Esophagus muscularis mucosa (tissue), 3 donors: ENCODE results near the gene CISH.

ENCODE experiments used
- POLR2AphosphoS5 ChIP-seq, 2 donors: sonication (generic); formaldehyde crosslinking; IDR thresholded peaks; one replicate each; pipeline ENCODE4 v1.6.1; 2017; ENCODE audit warnings: antibody characterized with exemption in 2 of 2
- TF ChIP-seq, protein P1 (sequence below), 3 experiments: fragments of 200-600 bp in 2 of 3; fragments of 450-650 bp in 1 of 3; sonication (generic) in 2 of 3; IDR thresholded peaks; one replicate each; pipeline ENCODE4 v1.5.1; 2017 to 2019; ENCODE audit warnings: antibody characterized with exemption in 3 of 3, mild to moderate bottlenecking in 2 of 3, moderate library complexity in 1 of 3

DNA sequence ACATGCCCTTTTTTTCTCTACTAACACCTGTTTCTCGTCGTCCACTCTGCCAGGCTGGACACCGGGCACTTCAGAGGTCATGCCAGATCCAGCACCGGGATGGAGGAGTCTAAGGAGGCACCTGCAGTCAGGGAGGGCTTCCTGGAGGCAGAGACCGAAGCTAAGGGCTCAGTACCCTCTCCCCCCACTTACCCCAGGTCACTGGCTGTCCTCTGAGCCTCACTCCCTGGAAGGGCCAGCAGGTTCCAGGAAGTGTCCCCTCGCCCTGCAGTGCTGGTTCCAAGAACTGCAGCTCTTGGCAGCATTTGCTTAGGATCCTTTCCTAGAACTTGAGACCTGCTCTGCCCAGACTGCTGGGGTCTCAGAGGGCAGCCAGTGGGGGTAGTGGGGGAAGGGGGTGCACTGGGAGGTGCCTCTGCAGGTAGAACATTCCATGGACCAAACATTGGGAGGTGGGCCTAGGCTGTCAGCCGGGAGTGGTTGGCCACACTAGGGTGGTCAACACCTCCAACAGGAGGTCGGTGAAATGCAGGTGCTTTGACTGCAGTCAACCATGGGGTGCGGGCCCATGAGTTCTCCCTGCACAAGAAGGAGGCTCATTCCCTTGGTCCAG lies 11.3 kb downstream of the CISH start:
- no peak for TF ChIP-seq POLR2AphosphoS5 (IDR thresholded peaks at IDR 0.05)
- TF ChIP-seq, protein P1, sequence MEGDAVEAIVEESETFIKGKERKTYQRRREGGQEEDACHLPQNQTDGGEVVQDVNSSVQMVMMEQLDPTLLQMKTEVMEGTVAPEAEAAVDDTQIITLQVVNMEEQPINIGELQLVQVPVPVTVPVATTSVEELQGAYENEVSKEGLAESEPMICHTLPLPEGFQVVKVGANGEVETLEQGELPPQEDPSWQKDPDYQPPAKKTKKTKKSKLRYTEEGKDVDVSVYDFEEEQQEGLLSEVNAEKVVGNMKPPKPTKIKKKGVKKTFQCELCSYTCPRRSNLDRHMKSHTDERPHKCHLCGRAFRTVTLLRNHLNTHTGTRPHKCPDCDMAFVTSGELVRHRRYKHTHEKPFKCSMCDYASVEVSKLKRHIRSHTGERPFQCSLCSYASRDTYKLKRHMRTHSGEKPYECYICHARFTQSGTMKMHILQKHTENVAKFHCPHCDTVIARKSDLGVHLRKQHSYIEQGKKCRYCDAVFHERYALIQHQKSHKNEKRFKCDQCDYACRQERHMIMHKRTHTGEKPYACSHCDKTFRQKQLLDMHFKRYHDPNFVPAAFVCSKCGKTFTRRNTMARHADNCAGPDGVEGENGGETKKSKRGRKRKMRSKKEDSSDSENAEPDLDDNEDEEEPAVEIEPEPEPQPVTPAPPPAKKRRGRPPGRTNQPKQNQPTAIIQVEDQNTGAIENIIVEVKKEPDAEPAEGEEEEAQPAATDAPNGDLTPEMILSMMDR (IDR thresholded peaks at IDR 0.05) = no peak
